HG02938 (cell line): ENCODE results near the gene STOM.
A peak's percentile ranks its signal among the peaks of the same experiment; 100 is the strongest.

ENCODE experiments used
- ATAC-seq: cut with Tn5 transposase; IDR thresholded peaks from one replicate; pipeline ENCODE4 v1.9.1; 2021; ENCODE audit warnings: mild to moderate bottlenecking, moderate library complexity; ENCODE audit not compliant: unreplicated experiment

STOM gene

DNA sequence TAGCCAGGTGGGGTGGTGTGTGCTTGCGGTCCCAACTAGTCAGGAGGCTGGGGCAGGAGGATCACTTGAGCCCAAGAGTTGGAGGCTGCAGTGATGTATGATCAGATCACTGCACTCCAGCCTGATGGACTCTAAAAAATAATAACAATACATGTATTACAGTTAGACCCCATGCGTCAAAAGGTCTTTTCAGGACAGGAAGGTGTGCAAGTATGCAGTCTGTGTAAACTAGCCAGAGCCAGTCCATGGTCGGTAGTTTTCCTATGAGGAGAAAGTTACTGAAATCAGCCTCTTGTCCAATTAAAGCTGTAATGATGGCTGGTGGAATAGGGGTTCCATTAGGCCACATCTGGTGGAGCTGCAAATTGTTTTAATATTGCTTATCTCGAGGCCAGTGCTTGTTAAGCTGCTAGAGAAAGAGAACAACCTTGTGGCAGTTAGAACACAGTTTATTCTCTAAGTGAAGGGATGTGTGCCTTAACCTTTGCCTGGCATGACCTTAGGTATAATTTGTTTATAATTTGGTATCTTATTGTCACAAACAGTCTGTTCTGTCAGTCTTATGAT lies 1.5 kb upstream of the STOM start:
- ATAC-seq: no peak

DNA sequence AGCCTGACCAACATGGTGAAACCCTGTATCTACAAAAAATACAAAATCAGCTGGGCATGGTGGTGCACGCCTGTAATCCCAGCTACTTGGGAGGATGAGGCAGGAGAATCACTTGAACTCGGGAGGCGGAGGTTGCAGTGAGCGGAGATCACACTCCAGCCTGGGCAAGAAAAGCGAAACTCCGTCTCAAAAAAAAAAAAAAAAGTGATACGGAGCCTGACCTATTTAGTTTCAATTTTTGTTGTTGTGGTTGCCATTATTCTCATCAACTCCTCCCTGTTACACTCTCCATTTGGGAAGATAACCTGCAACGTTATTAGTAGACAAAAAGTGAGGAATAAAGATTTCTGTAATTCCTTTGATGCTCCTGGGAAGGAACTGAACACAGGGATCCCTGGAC lies 1.3 kb downstream of the STOM start:
- ATAC-seq: no peak

DNA sequence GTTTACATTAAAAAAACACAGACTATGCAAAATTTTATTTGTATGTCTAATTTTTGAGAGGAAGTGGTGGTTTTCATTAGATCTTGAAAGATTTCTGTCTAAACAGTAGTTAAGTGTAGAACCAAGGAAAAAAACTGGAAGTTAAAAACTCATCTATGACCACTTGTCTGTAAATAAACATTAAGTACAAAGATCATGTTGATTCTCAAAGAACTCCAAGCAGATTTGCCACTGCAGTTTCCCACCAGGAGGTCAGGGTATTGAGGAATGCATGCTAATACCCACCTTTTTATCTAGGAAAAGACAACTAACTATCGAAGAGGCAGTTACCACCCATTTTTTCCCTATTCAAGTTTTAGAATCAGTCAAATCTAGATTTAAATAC lies 1.9 kb downstream of the STOM start:
- ATAC-seq: no peak

DNA sequence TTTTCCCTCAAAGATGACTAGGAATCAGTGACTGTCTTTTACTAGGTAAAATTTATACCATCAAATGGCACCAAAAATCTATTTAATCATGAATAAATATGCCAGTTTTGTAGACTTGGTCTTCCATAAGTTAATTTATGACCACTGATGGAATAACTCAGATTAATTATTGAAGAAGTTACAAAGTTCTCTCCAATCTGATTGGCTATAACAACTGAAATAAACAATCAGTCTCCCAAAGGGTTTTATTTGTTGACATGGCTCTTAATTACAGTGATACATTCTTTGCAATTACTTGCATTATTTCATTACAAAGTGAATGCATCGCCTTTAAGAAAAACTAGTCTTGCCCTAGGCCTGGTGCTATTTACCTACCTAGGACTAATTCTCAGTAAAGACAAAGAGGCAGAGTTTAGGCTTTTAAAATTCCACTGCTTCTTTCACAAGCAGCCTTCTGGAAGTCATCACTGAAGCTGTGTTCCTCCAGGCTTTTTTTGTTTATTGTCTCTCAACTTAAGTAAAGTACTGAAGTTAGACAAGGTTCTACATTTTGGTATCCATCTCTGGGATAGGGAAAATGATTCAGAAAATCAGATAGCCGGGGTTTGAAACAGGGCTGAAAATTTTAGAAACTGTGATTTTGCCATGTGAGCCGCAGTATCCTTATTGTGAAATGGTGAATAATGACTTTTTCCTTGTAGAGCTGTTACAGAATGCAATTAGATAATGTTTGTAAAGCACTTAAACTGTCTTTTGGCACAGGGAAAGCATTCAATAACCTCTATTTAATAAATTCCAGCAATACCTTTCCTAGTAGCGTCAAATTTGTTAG lies 2.5 kb downstream of the STOM start:
- ATAC-seq: no peak

DNA sequence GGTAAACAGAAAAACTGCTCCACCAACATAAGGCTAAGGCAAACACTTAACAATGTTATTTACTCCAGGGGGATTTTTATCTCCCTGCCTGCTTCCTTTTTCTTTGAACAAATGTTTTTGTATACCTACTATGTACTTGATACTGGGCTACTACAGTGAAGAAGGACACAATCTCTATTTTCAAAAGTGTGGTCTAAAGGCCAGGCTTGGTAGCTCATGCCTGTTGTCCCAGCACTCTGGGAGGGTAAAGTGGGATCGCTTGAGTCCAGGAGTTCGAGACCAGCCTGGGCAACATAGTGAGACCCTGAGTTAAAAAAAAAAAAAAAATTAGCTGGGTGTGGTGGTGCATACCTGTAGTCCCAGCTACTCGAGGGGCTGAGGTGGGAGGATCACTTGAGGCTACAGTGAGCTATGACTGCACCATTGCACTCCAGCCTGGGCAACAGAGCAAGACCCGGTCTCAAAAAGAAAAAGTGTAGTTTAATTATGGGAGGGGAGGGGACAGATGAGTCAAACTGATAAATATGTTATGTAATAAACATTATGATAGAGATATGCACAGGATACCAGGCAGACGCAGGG lies 3.3 kb downstream of the STOM start:
- no peak for ATAC-seq

DNA sequence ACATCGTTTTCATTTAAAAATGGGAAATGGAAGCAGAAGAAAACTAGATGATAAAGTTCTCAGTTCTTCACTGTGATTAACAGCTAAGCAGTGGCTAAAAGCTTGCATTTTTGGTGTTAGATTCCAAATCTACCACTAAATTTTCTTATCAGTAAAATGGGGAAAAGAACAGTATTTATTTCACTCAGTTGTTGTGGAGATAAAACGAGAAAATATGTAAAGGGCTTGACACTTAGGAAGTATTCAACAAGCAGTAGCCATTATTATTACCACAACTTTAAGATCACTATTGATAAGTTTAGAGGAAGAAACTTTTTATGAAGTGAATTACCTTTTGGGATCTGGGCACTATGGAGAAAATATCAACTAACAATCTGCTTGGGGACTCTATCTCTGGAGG lies 4.5 kb downstream of the STOM start:
- no peak for ATAC-seq

DNA sequence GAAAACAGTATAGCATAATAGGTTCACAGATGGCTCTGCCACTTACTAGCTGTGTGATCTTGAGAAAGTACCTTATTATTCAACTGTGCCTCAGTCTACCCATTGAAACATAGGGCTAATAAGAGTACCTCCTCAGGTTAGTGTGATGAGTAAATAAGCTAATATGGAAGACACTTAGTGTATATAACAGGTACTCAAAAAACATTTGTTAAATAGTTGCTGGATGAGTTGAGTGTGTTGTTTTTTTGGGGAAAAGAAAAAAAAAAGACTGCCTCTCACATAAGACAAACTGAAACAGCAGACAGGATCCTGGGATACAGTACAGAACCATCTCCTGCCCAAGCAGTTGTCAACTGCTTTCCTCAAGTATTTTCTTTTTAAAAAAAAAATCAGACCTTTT lies 5.2 kb downstream of the STOM start:
- ATAC-seq: no peak

DNA sequence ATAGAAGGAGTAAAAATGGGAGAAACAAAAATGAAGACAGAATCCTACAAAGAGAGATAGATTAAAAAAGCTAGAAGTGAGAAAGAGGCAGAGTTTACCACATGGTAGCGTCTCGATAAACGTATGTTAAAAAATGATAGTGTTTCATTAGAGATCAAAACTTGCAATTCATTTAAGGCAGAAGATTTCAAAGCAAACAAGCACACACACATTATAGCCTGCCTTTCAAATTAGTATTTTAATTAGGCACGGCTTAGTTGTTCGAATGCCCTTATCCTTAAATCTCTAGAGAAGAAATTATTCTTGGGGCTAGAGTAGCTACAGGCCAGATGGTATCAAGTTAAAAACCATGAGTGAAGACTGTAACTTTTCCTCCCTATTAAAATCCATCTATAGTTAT lies 6.0 kb downstream of the STOM start:
- ATAC-seq: no peak

DNA sequence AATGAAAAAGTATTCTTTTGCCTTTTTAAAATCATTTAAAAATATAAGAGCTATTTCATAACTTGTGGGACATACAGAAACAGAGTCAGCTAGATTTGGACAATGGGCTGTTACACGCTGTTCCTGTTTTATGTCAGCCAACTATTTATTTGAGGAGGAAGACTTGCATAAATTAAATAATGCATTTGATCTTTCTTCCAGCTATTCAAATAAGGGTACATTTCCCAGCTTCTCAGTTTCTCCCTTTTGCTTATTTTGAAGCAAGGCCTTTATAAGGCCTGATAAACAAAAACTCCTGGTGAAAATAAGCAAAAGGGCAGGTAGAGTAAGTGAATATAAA lies 6.5 kb downstream of the STOM start:
- ATAC-seq: no peak

DNA sequence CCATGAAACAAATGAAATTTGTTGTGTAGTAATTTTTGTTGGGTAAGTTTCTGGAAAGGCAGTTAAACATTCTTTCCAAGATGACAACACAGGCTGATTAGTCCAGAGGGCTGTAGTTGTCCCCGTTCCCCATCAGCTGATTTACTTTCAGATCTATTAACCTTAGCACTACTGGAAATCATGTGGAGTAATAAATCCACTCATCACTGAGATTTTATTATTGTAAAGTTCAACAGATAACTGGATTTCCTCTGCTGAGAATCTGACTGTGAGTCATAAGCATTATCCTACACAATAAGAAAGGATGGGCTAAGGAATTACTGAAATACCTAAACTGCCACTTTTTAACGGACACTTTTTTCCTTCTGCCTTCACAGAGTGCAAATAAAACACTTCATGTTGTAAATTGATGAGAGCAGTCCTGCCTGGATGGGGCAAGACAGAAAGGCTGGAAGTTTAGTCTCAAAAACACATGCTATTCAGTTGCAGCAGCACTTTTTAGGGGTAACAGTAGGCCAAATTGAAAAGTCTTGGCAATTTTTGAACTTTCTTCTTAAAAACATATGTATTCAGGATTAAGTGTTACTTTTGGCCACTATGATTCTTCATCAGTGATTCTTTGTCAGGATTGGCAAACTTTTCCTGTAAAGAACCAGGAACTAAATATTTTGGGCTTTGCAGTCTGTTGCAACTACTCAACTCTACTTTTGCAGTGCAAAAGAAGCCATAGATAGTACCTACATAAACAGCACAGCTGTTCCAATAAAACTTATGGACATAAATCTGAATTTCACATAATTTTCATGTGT lies 7.0 kb downstream of the STOM start:
- ATAC-seq: no peak

DNA sequence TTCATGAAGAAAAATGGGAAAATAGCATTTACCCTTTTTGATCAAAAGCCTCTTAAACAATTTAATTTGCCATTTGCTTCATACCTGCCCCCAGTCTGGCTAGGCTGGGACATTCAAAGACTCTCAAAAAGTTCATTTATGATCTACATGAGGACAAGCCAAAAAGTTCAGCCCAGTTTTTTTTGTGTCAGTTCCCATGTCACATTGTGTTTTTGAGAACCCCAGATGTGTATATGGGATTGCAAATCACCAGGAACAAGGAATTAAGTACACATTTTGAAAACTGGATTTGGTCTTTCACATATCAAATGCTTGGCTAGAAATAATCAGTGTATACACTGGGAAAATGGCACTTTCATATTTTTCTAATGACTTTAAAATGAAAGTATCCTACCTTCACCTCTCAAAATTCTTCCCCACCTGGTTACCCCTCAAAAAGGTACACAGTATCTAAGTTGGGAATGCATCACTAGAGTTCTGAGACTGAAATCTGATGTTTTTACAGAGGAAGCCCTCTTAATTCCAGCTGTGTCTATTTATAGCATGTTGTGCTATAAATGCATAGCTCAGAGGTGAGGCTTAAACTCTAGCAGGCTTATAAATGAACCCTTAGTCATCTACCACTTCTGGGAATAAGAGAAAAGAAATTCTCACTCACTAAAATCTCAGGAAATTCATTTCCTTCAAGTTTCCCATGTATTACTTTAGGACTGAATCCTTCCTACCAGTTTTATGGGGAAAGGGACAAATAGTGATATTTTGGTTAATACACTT lies 9.3 kb downstream of the STOM start:
- ATAC-seq: no peak

DNA sequence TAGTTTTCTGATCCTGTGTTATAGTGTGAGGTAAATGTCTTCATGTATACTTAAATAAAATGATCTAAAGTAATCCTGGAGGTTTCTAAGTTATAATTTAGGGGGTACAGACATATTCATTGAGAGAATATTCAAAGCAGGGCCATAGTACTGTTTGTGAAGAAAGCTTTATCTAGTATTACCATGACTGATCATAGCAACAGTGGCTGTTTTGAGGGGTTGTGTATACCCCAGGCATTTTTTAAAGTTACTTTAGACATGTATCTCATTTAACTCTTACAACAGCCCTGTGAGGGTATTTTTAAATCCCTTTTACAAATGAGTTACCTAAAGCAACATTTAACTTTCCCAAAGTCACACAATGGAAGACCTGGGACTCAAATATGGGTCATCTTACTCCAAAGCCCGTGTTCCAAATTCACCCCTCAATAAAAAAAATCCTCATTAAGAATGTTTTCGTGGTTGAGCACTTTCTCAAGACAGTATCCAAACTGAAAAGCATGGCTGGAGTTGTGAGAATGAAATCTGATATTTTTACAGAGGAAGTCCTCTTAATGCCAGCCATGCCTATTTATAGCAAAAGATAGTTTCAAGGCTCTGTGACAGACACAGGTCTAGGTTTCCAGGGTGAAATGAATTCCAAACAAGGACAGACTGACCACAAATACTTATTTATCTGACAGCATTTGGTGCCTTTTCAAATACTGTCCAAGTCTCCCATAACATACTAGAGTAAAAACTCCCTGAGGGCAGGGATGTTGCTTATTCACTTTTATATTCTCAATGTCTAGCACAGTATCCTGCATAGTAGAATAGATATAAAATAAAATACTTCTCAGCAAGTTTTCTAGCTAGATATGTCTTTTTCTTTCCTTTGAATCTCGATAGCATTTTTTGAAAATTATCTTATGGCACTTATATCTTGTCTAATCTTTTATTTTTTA lies 10.4 kb downstream of the STOM start:
- ATAC-seq: no peak

DNA sequence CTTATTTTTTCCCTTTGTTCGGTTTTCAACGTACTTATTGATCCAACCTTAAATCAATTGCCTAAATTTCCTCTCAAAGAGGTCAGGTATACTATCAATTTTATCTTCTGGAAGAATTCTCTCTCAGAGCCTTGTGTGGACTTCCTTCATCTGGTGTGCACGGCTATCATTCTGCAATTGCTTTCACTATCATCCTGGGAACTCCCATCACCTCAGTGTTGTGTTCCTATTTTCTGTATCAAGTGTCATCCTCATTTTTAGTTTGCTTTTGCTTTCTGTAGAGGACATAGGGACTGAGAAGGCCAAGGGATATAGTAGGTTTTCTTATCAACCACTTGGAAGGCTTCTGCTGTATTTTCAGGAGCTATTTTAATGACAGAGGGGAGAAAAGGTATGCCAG lies 11.3 kb downstream of the STOM start:
- no peak for ATAC-seq

DNA sequence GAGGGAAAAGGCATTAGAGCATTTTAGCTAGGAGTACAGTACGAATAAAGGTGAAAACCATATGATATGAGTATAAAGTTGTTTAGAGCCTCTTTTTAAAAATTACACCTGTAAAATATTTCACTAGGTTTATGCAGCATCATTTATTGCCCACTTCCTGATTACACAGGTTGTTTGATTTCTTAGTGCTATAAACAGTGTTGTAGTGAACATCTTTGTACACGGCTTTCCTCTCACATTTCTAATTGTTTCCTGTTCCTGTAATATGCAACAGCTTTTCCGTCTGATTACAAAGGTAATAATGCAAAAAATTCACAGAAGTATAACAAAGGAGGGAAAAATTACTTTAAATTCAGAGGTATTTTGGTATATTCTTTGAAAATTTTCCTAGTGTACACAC lies 13.0 kb downstream of the STOM start:
- ATAC-seq: no peak

DNA sequence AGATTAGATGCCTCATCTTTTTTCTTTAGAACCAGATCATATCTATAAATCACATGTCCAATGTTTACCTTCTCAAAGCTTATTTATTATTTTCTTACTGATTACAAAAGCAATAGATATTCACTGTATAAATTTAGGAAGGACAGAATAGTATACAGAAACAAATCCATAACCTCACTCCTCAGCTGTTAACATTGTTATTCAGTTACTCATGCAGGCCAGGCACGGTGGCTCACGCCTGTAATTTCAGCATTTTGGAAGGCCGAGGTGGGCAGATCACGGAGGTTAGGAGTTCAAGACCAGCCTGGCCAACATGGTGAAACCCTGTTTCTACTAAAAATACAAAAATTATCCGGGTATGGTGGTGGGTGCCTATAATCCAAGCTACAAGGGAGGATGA lies 15.3 kb downstream of the STOM start:
- no peak for ATAC-seq

DNA sequence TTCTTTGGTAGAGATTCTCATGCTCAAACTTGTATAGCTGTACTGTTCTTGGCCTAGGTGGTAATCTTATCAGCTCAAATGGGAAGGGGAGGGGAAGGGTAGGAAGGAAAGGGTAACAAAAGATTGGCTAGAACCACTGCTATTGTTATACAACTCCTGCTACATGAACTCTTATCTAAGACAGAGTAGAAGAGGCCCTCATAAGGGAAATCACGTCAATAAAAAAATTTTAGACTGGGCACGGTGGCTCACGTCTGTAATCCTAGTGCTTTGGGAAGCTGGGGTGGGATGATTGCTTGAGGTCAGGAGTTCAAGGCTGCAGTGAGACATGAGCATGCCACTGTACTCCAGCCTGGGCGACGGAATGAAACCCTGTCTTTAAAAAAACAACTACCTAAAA lies 15.9 kb downstream of the STOM start:
- ATAC-seq: no peak

DNA sequence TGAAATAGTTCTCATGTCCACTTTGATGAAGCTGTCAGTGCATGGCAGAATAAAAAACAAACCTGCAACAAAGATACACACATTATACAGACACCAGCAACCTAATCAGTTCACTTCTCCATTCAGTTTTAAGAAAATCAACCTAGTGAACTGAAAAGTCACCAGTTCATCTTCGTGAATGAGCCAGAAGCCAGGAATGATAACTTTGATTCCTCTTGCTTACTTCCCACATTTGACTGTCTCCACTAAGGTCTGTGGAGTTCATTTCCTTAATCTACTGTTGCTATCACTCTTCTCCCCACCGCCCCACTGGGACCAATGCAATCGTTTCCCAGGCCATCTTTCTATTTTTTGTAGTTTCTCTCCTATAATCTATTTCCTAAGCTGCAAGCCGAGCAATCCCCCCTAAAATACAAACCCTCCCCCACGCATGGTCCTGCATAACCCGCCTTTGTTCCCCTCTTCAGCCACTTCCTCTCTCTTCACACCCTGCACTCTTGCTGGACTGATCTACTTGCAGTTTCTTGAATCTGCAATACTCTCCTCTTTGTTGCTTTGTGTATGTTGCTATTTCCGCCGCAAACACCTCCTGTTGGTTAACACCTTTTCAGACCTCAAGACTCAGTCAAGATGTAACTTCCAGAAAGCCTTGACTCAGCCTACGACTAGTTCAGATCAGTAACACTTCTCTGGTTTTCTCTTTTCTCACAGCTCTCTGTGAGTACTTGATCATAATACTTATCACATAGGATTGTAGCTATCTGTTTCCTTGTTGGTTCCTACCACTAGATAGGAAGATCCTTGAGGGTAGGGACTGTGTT lies 16.6 kb downstream of the STOM start:
- ATAC-seq: peak; percentile 97

DNA sequence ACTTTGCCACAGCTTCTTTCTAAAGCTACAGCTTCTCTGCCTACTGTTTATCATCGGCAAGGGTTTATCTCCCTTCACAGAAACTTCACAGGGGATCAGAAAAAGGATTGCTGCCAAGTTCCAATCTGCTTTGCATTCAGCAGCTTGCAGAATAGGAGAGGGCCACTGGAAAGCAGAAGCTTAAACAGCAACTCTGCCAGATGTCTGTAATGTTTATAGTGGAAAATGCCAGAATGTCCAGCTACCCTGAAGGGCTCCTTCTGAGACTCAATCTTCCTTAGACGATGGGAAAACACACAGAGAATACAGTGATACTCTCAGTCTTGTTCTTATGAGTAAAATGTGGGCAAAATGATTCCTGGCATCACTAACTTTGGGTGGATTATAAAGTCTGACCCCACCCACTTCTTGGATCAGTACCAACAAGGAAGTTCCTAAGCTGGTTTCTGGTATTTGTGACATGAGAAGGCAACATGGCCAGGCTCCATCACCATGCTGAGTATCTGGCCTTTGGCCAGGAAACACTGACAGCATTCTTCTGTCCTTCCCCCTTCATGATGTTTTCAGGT lies 19.0 kb downstream of the STOM start:
- no peak for ATAC-seq

DNA sequence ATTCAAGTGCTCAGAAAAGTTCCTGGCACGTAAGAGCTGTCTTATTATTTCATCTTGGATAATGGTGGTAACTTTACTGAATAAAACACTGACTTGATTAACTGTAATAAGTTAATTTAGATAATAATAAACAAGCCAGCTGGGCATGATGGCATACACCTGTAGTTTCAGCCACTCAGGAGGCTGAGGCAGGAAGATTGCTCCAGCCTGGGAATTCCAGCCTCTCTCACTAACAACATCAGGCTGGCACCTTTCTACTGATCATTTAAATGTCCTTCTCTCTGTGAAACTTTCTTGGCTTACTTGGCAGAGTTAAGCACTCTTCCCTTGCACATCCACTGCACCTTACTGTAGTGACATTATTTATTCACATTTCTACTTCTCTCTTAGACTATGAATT lies 20.0 kb downstream of the STOM start:
- ATAC-seq: no peak
